Urinary bladder (tissue), 4 donors: ENCODE results near the gene VEPH1. TPM values are rescaled to one million over a fixed set of nuclear protein-coding genes. Genes with fewer than 3 reads are reported as not detected.
"Not testable (repeated sequence)": the region's sequence is repeated elsewhere in the genome, so short reads cannot be mapped to it uniquely, and the experiment has no call there.

Source experiments
- DNase-seq: peaks from one replicate; pipeline ENCODE4 v3.0.0-alpha.2; 2015; ENCODE audit errors: extremely low spot score
- H3K27ac ChIP-seq: one replicate; pipeline ENCODE4 v1.5.1; 2013; ENCODE audit warnings: low read depth, mild to moderate bottlenecking, moderate library complexity
- H3K36me3 ChIP-seq: one replicate; pipeline ENCODE4 v1.6.1; 2013; ENCODE audit warnings: mild to moderate bottlenecking, moderate library complexity; ENCODE audit not compliant: insufficient read depth
- H3K4me1 ChIP-seq: one replicate; pipeline ENCODE4 v1.6.1; 2013; ENCODE audit warnings: mild to moderate bottlenecking, moderate library complexity; ENCODE audit not compliant: insufficient read depth
- H3K4me3 ChIP-seq: one replicate; pipeline ENCODE4 v1.5.1; 2013; ENCODE audit warnings: low read depth, low read length
- WGBS: extraction: QIAGEN DNeasy Blood & Tissue Kit; methylation state at CpG from one replicate; pipeline ENCODE4 v1.1.7; 2013; 5-methylcytosine and 5-hydroxymethylcytosine counted together
- polyA plus RNA-seq: library from polyadenylated mRNA; stranded (reverse); fragments of 200-250 nt; gene quantifications from one replicate; pipeline ENCODE4 v1.2.3, GENCODE V29; 2013
- total RNA-seq: library from RNA; depleted of rRNA; stranded (reverse); fragments of >200 nt; gene quantifications from one replicate; pipeline ENCODE4 v1.2.3, GENCODE V29; 2014
- donor health status: healthy with polysubstance abuse.
- donor health status: healthy.

The VEPH1 gene
- total and polyA plus RNA-seq, 2 donors: 0.37 to 0.74 TPM

DNA sequence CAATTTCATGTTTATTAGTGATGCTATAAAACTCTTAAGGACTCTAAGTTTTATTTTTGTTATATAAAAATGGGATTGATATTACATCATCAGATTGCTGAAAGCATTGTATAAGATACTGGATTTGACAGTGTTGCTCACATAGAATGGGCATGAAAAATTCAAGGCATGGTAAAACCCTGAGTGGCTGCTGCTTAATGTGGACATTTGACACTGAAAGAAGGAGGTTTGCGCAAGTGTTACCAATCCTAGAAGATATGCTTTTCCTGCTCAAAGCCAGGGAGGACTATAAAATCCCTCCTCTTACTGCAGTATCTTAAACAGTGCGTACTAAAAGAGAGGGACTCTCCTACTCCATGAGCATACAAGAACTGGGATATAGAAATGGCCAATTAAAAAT lies 132.3 kb downstream of the VEPH1 start:
- H3K36me3 ChIP-seq: no peaks in the 10 kb centered on the region
- no peaks in the 10 kb centered on the region for H3K4me1 ChIP-seq
- 47% methylated on average over 2 of the region's 2 CpGs for WGBS
- H3K4me3 ChIP-seq: no peak overlapping the region
- no peak overlapping the region for H3K27ac ChIP-seq
- no peak for DNase-seq

DNA sequence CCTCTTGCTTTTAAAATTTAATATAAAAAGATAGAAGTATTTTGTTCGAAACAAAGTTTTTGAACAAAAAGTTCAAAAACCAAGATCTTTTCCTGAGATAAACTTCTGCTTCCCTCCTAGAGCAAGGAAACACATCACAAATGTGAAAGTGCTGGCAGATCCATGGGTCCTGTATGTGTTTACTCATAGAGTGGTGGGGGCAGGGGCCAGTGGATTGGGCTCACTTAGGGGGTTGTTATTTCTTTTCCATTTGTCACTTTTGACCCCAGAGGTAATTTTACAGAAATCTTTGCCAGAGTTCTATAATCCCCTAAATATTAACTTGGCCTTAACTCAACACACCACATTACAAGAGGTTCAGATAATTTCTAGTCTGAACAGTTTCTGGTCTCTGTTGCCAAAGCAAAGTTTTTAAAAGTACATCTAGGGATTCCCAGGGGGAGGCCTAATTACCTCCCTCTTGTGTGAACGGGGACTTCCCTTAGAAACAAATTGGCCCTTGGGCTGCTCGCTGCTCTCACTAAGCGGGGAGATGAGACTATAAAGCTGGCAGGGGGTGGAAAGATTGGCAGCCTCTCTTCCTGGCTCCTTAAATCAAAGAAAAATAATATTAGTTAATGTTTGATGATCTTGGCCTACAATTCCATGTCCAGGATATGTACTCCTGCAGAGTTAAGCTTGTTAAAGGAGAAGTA lies 133.3 kb downstream of the VEPH1 start:
- WGBS: 40% methylated on average over 4 of the region's 4 CpGs

DNA sequence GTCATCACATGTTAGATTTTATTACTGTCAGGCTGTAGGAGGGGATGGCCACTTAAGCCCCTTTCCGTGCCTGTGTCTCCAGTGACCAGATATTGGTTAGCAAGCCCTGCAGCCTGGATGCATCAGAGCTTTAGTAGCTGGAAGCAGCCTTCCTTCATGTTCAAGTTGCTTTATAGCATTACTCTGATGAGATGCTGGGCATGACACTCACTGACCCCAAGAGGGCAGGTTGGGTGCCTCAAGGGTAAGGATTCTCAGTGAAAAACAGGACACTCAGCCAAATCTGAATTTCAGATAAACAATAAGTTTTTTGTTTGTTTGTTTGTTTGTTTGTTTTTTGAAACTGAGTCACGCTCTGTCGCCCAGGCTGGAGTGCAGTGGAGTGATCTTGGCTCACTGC lies 135.0 kb downstream of the VEPH1 start:
- 73% methylated on average over 3 of the region's 3 CpGs for WGBS

More for the DNA sequence above, 133.3 kb downstream of the VEPH1 start:
- Histone ChIP-seq H3K4me3 (no peak overlapping the region), H3K27ac (no peak overlapping the region), H3K36me3 (no peaks in the 10 kb centered on the region), H3K4me1 (no peaks in the 10 kb centered on the region)
- peak; percentile 57 for DNase-seq

DNA sequence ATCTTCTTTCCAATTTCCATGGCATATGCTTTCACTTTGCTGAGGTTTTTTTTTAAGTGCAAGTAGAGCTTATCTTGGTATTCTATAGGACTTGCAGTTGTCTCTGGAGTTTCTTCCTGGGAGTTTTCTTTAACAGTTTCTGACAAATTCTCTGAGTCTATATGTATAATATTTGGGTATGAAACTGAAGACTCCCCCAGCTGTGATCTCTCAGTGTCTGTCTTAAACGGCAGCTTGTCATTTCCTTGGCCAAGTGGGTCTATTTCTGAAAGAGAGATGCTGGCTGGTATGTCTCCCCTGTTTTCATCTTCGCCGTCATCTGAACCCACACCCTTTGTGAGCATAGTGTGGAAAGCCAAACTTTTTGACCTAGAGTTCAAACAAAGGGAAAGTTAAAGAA lies 139.8 kb downstream of the VEPH1 start:
- 54% methylated on average over 3 of the region's 3 CpGs for WGBS
- no peaks in the 10 kb centered on the region for H3K4me1 ChIP-seq
- no peak overlapping the region for H3K4me3 ChIP-seq
- H3K27ac ChIP-seq: no peak overlapping the region
- DNase-seq: no peak
- no peaks in the 10 kb centered on the region for H3K36me3 ChIP-seq

More for the DNA sequence above, 135.0 kb downstream of the VEPH1 start:
- Histone ChIP-seq H3K4me1 (no peaks in the 10 kb centered on the region), H3K36me3 (no peaks in the 10 kb centered on the region), H3K4me3 (no peak overlapping the region), H3K27ac (no peak overlapping the region)
- no peak for DNase-seq

DNA sequence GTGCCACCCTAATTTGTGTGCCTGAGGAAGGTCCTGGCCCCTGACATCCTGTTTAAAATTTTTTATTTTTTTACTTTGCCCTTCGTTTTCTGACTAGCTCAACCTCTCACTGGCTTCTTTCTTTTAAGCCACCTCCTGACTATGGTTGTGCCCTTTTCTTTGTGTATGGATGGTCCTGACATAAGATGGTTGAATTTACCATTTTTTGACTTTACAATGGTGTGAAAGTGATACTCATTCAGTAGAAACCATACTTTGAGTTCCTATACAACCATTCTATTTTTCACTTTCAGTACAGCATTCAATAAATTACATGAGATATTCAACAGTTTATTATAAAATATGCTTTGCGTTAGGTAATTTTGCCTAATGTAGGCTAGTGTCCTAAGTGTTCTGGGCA lies 140.9 kb downstream of the VEPH1 start:
- H3K4me3 ChIP-seq: no peak overlapping the region
- no peaks in the 10 kb centered on the region for H3K4me1 ChIP-seq
- no peak overlapping the region for H3K27ac ChIP-seq
- H3K36me3 ChIP-seq: no peaks in the 10 kb centered on the region
- no peak for DNase-seq
- WGBS: 77% methylated on average over 2 of the region's 2 CpGs

DNA sequence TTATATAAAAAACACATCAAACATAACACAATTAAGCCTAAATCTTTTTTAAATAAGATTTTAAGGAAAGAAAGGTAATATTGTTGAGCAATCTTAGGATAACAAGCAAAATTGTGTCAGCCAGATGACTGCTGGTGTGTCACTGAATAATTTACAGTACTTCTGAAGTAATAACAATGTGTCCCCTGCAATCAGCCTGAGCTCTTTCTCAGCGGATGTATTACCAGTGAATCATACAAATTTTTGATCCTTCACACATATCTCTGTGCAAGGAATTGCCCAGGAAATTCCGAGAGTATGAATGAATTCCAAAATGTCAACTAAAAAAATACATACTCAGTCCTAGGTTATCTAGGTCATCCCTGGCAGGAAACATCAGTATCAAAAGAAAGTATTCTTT lies 143.2 kb downstream of the VEPH1 start:
- no peak for DNase-seq
- H3K4me3 ChIP-seq: no peak overlapping the region
- no peaks in the 10 kb centered on the region for H3K4me1 ChIP-seq
- WGBS: 60% methylated on average over 2 of the region's 2 CpGs
- H3K27ac ChIP-seq: no peak overlapping the region
- no peaks in the 10 kb centered on the region for H3K36me3 ChIP-seq

DNA sequence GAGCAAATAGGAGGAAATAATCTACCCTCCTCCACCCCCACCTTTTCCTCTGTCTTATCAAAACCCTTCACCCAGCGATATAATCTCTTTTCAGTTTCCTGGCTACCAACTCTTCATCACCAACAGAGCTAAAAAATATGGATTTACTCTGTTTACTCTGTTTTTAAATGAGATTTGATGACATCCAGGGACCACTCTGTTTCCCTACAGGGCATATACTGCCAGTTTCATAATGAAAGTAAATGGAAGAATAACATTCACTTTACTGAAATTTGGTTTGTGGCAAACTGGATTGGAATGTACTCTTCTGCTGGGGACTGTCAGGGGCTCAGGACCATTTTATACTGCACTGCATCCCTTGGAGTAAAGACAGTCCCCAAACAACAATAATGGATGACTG lies 146.7 kb downstream of the VEPH1 start:
- no peaks in the 10 kb centered on the region for H3K4me1 ChIP-seq

DNA sequence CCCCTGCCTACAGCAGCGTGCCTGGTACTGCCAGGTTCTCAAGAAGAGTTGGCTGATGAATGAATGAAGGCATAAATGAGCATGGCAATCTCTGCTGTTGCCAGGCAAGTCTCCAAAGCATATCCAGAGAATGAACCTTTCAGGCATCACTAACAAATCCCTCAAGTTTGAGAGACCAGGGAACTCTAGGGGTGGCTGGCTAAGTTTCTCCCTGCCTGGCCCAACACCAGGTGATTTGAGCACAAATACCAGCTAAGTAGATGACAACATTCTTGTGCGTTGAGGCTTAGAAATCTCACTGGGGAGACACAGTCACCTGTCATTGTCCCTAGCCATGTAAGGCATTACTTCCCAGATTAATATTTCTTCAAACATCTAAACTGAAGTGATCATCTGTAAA lies 147.9 kb downstream of the VEPH1 start:
- H3K36me3 ChIP-seq: no peaks in the 10 kb centered on the region
- H3K27ac ChIP-seq: no peak overlapping the region
- H3K4me1 ChIP-seq: no peaks in the 10 kb centered on the region
- no peak overlapping the region for H3K4me3 ChIP-seq
- no peak for DNase-seq
- 70% methylated on average over 2 of the region's 2 CpGs for WGBS

More for the DNA sequence above, 146.7 kb downstream of the VEPH1 start:
- WGBS: 53% methylated on average over 1 of the region's 1 CpG
- no peak overlapping the region for H3K27ac ChIP-seq
- no peak overlapping the region for H3K4me3 ChIP-seq
- DNase-seq: no peak
- no peaks in the 10 kb centered on the region for H3K36me3 ChIP-seq

DNA sequence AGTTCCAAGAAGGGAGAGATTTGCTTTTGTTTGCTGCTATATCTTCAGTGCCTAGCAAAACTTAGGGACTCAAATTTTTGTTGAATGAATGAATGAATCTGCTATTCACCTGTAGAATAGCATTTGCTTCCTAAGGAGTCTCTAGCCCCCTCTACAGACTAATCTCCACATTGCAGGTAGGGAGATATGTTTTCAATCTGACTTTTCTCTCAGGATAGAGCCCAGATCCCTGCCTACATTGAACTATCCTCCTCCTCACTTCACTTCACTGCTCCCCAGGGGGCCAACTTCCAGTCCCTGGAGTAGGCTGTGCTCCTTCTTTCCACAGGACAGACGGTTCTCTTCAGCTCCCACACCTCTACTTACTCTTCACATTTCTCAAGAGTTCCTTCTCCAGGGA lies 148.5 kb downstream of the VEPH1 start:
- WGBS: 25% methylated on average over 1 of the region's 1 CpG
- H3K36me3 ChIP-seq: no peaks in the 10 kb centered on the region
- no peak for DNase-seq
- H3K4me3 ChIP-seq: no peak overlapping the region
- H3K27ac ChIP-seq: no peak overlapping the region
- H3K4me1 ChIP-seq: no peaks in the 10 kb centered on the region

DNA sequence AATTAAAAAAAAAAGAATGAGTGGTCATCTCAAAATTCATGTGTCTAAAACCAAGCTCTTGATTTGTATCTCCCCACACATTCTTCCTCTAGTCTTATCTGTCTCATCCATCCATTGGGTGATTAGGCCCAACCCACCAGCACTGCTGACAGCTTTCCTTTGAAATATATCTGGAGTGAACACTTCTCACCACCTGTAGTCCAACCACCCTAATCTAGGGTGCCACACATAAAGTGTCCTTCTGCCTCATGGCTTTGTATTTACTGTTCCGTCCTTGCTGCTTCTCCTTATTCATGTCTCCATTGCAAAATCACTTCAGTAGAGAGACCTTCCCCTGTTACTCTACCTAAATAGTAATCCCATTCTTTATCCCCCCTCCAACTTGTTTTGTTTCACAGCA lies 149.0 kb downstream of the VEPH1 start:
- no peak for DNase-seq
- Histone ChIP-seq H3K27ac (no peak overlapping the region), H3K4me1 (no peaks in the 10 kb centered on the region), H3K36me3 (no peaks in the 10 kb centered on the region), H3K4me3 (no peak overlapping the region)
- 92% methylated on average over 1 of the region's 1 CpG for WGBS

DNA sequence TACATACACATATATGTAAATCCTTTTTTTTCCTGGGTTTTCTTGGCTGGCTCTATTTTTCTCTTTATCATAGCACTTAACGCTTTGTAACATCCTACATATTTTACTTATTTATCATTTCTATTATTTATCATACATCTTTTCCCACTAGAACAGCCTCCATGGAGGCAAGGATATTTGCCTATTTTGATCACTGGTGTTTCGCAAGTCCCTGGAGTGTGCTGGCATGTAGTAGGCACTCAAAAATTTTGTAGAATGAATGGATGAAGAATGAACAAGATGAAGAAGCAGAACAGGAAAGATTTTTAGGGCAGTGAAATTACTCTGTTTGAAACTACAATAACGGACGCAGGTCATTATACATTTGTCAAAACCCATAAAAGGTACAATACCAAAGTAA lies 149.6 kb downstream of the VEPH1 start:
- no peaks in the 10 kb centered on the region for H3K36me3 ChIP-seq
- no peaks in the 10 kb centered on the region for H3K4me1 ChIP-seq
- no peak for DNase-seq
- 93% methylated on average over 4 of the region's 4 CpGs for WGBS
- no peak overlapping the region for H3K27ac ChIP-seq
- no peak overlapping the region for H3K4me3 ChIP-seq

DNA sequence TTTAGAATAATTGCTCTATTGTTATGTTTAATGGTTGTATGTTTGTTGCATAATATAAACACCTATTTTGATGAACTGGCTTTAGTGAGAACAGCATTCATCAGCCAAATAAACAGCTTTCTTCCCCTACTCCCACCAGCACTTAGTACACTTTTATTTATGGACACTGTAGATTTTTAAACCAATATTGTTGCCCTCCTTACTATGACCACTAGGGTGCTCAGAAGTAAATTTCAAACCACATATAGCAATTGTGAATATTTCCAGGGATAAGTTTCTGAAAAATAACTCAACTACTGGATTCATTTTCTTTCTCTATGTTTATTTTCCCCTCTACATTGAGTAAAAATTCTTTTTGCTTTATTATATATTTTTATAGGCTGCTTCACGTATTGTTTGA lies 151.2 kb downstream of the VEPH1 start:
- Histone ChIP-seq H3K4me1 (no peaks in the 10 kb centered on the region), H3K36me3 (no peaks in the 10 kb centered on the region), H3K4me3 (no peak overlapping the region), H3K27ac (no peak overlapping the region)
- WGBS: 73% methylated on average over 1 of the region's 1 CpG
- no peak for DNase-seq

DNA sequence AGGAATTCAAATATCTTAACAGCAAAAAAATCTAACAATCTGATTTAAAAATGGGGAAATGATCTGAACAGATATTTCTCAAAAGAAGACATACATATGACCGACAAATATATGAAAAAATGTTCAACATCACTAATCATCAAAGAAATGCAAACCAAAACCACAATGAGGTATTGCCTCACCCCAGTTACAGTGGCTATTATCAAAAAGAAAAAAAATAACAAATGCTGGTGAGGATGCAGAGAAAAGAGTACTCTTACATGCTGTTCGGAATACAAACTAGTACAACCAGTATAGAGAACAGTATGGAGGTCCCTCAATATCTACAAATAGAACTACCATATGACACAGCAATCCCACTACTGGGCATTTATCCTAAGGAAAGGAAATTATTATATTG lies 152.6 kb downstream of the VEPH1 start:
- not testable (repeated sequence) for H3K4me1 ChIP-seq, H3K36me3 ChIP-seq, H3K4me3 ChIP-seq, DNase-seq, H3K27ac ChIP-seq
- 95% methylated on average over 2 of the region's 2 CpGs for WGBS

DNA sequence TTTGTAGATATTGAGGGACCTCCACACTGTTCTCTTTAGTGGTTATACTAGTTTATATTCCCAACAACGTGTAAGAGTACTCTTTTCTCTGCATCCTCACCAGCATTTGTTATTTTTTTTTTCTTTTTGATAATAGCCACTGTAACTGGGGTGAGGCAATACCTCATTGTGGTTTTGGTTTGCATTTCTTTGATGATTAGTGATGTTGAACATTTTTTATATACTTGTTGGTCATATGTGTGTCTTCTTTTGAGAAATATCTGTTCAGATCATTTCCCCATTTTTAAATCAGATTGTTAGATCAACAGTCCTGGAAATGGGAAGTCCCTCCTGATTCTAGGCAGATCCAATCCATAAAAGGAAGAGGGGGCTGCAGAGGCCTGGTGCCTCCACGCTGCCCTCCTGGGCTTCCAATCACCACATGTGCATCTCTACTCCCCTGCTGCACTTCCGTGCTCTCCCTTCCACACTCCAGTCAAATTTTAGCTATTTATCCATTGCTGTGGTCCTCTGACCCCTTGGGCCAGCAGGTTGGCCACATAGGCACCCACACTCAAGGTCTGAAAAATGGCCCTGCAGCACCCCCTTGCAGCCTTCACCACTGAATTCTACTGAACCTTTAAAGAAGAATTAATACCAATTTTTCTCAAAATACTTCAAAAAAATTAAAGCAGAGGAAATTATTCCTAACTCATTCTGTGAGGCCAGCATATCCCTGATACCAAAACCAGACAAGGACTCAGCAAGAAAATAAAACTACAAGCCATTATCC lies 154.7 kb downstream of the VEPH1 start:
- not testable (repeated sequence) for DNase-seq, H3K27ac ChIP-seq, H3K4me1 ChIP-seq, H3K4me3 ChIP-seq, H3K36me3 ChIP-seq
- 71% methylated on average over 3 of the region's 3 CpGs for WGBS
